B cell (primary cell): ENCODE results near the gene IMMP2L.

Source experiments
- EZH2 ChIP-seq: IDR thresholded peaks from 2 replicates; pipeline ENCODE4 v1.6.1; 2012; ENCODE audit warnings: borderline replicate concordance, low read depth, mild to moderate bottlenecking, moderate library complexity, low read length; ENCODE audit not compliant: insufficient read depth, poor library complexity, severe bottlenecking
- TF ChIP-seq, protein P1 (sequence below): fragments of 200-600 bp; IDR thresholded peaks from one replicate; pipeline ENCODE4 v1.8.0; 2022; ENCODE audit warnings: antibody characterized with exemption, mild to moderate bottlenecking

DNA sequence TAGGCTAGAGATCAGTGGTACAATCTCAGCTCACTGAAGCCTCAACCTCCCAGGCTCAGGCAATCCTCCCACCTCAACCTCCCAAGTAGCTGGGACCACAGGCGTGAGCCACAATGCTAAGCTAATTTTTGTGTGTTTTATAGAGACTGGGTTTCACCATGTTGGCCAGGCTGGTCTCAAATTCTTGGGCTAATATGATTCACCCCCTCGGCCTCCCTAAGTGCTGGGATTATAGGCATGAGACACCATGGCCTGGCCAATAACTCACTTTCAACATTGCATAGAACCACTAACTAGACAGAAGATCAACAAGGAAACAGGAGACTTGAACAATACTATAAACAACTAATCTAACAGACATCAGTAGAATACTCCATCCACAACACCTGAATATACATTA lies 279.7 kb downstream of the IMMP2L start:
- TF ChIP-seq, protein P1, sequence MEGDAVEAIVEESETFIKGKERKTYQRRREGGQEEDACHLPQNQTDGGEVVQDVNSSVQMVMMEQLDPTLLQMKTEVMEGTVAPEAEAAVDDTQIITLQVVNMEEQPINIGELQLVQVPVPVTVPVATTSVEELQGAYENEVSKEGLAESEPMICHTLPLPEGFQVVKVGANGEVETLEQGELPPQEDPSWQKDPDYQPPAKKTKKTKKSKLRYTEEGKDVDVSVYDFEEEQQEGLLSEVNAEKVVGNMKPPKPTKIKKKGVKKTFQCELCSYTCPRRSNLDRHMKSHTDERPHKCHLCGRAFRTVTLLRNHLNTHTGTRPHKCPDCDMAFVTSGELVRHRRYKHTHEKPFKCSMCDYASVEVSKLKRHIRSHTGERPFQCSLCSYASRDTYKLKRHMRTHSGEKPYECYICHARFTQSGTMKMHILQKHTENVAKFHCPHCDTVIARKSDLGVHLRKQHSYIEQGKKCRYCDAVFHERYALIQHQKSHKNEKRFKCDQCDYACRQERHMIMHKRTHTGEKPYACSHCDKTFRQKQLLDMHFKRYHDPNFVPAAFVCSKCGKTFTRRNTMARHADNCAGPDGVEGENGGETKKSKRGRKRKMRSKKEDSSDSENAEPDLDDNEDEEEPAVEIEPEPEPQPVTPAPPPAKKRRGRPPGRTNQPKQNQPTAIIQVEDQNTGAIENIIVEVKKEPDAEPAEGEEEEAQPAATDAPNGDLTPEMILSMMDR, result no peak
- no peak for TF ChIP-seq EZH2
